Fibroblast of villous mesenchyme (primary cell): Measurements from ENCODE around the gene DOCK2. TPM values are rescaled to one million over a fixed set of nuclear protein-coding genes. Genes with fewer than 3 reads are reported as not detected.

ENCODE experiments used
- DNase-seq: peaks from one replicate; pipeline ENCODE4 v3.0.0-alpha.2; 2010; ENCODE audit warnings: low read depth
- H3K4me3 ChIP-seq: 2 replicates; pipeline ENCODE4 v1.5.1; 2011; ENCODE audit warnings: low read depth, mild to moderate bottlenecking, low read length
- CTCF ChIP-seq: IDR thresholded peaks from 2 replicates; pipeline ENCODE4 v1.5.1; 2012; ENCODE audit warnings: low read depth, mild to moderate bottlenecking, low read length; ENCODE audit not compliant: insufficient read depth
- total RNA-seq: library from RNA; depleted of rRNA; stranded (reverse); fragments of >200 nt; gene quantifications from 2 replicates; pipeline ENCODE4 v1.2.3, GENCODE V29; 2012

Gene DOCK2
- total RNA-seq, 1 donor = 7.3 TPM

- TF ChIP-seq CTCF = no peak
Measured at GRCh38 chr5:170103447-170103846, 466.4 kb downstream of the DOCK2 start.

GRCh38 chr5:170104299-170104698 lies 467.2 kb downstream of the DOCK2 start:
- H3K4me3 ChIP-seq = no peak overlapping the region
- no peak for DNase-seq
- no peak for TF ChIP-seq CTCF

More at GRCh38 chr5:170103447-170103846, 466.4 kb downstream of the DOCK2 start:
- H3K4me3 ChIP-seq = no peak overlapping the region
- no peak for DNase-seq

- TF ChIP-seq CTCF = no peak
- H3K4me3 ChIP-seq = no peak overlapping the region
- DNase-seq = no peak
Measured at GRCh38 chr5:170104710-170105109, 467.6 kb downstream of the DOCK2 start.

- TF ChIP-seq CTCF = no peak
- DNase-seq = no peak
Measured at GRCh38 chr5:170105642-170106611, 468.9 kb downstream of the DOCK2 start, which contains the start of gene FOXI1. Gene FOXI1, plus strand, starts transcription at chr5:170105897. Its CDS starts 61 bp downstream, at chr5:170105958.

GRCh38 chr5:170107674-170108073 lies 470.6 kb downstream of the DOCK2 start:
- no peak for DNase-seq
- H3K4me3 ChIP-seq = no peak overlapping the region
- no peak for TF ChIP-seq CTCF

More at GRCh38 chr5:170105642-170106611, 468.9 kb downstream of the DOCK2 start, which contains the start of gene FOXI1:
- H3K4me3 ChIP-seq = no peak within 1 kb of the TSS

GRCh38 chr5:170108266-170108785 lies 471.3 kb downstream of the DOCK2 start:
- H3K4me3 ChIP-seq = no peak overlapping the region
- DNase-seq = no peak
- no peak for TF ChIP-seq CTCF
